Stimulated activated memory B cell treated with anti-CD40 and anti-IgM and Interleukin-4, amounts not matched to agents 10 μg/mL and 1 μg/mL and 100 μg/mL, for 72 hours (primary cell): ENCODE data around the gene CDH13.

ENCODE experiments used
- ATAC-seq: fragments of 150-1000 bp; cut with Tn5 transposase; 2 replicates; pipeline ENCODE4 v1.10.0; 2021
- H3K27ac Mint-ChIP-seq: one replicate; pipeline ENCODE4 v1.8.0; 2022; ENCODE audit warnings: mild to moderate bottlenecking, mixed read lengths
- H3K27me3 Mint-ChIP-seq: one replicate; pipeline ENCODE4 v1.8.0; 2022; ENCODE audit warnings: mixed read lengths
- H3K36me3 Mint-ChIP-seq: one replicate; pipeline ENCODE4 v1.8.0; 2022; ENCODE audit warnings: mixed read lengths
- H3K4me1 Mint-ChIP-seq: one replicate; pipeline ENCODE4 v1.8.0; 2022; ENCODE audit warnings: mixed read lengths
- H3K4me3 Mint-ChIP-seq: one replicate; pipeline ENCODE4 v1.8.0; 2022; ENCODE audit warnings: mild to moderate bottlenecking, moderate library complexity, mixed read lengths
- H3K9me3 Mint-ChIP-seq: one replicate; pipeline ENCODE4 v1.8.0; 2022; ENCODE audit warnings: mixed read lengths

CDH13 gene

DNA sequence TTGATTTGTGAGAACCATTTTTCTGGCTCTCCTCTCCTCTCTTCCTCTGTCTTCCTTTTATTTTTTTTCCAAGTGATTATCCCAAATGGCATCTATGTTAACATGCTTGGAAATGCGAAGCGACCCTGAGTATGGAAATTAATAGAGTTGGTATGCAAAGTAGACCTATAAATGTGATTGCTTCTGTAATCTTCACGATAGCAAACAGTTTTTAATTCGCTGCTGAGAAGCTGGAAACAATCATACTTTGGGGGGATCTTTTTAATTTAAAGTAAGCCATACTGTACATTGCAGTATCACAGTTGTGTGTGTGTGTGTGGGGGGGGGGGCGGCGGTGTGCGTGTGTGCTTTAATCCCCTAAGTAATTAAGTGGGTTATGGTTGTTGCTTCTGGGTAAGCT lies 233.3 kb downstream of the CDH13 start:
- H3K4me3 Mint-ChIP-seq, result no peak overlapping the region
- peaks cover 11% of the 10 kb centered on the region for H3K27me3 Mint-ChIP-seq
- ATAC-seq, result no peak
- no peaks in the 10 kb centered on the region for H3K4me1 Mint-ChIP-seq
- no peak overlapping the region for H3K27ac Mint-ChIP-seq
- no peaks in the 10 kb centered on the region for H3K36me3 Mint-ChIP-seq
- peaks cover 2% of the 10 kb centered on the region for H3K9me3 Mint-ChIP-seq

DNA sequence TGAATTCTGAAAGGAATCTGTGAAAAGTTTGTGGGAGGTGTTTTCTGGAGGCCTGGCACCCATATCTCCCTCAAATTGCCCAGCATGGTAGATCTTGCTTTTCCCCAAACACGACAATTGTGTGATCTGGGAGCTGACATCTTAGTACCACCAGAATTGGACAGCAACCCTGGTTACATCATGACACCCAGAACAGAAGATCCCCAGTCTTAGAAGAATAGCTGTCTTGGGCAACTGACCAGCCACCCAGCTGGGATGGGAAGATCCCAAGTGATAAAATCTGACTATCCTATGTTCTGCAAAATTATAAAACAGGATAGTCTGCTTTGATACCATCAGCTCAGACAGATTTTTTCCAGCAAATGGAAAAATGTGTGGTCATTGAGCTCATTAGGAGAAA lies 235.3 kb downstream of the CDH13 start:
- Mint-ChIP-seq H3K4me1 (no peaks in the 10 kb centered on the region), H3K27ac (no peak overlapping the region), H3K4me3 (no peak overlapping the region), H3K9me3 (peaks cover 10% of the 10 kb centered on the region), H3K36me3 (no peaks in the 10 kb centered on the region), H3K27me3 (peaks cover 11% of the 10 kb centered on the region)
- ATAC-seq, result no peak

DNA sequence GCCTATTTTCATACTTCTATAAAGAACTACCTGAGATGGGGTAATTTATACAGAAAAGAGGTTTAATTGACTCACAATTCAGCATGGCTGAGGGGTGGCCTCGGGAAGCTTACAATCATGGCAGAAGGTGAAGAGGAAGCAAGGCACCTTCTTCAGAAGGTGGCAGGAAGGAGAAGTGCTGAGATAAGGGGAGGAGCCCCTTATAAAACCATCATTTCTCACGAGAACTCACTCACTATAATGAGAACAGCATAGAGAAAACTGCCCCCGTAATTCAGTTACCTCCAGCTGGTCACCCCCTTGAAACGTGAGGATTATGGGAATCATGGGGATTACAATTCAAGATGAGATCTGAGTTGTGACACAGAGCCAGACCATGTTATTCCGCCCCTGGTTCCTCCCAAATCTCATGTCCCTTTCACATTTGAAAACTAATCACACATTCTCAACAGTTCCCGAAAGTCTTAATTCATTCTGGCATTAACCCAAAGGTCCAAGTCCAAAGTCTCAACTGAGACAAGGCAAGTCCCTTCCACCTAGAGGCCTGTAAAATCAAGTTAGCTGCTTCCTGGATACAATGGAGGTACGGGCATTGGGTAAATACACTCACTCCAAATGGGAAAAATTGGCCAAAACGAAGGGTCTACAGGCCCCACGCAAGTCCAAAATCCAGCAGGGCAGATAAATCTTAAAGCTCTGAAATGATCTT lies 237.7 kb downstream of the CDH13 start:
- H3K27ac Mint-ChIP-seq, result no peak overlapping the region
- H3K36me3 Mint-ChIP-seq, result no peaks in the 10 kb centered on the region
- no peak for ATAC-seq
- H3K27me3 Mint-ChIP-seq, result peaks cover 9% of the 10 kb centered on the region
- H3K4me3 Mint-ChIP-seq, result no peak overlapping the region
- H3K9me3 Mint-ChIP-seq, result peaks cover 10% of the 10 kb centered on the region
- no peaks in the 10 kb centered on the region for H3K4me1 Mint-ChIP-seq

- Mint-ChIP-seq H3K27ac (no peak overlapping the region), H3K4me3 (no peak overlapping the region), H3K36me3 (no peaks in the 10 kb centered on the region), H3K9me3 (peaks cover 14% of the 10 kb centered on the region), H3K27me3 (peaks cover 12% of the 10 kb centered on the region), H3K4me1 (no peaks in the 10 kb centered on the region)
- no peak for ATAC-seq
Observed at GRCh38 chr16:82865412-82865811, 238.6 kb downstream of the CDH13 start.

DNA sequence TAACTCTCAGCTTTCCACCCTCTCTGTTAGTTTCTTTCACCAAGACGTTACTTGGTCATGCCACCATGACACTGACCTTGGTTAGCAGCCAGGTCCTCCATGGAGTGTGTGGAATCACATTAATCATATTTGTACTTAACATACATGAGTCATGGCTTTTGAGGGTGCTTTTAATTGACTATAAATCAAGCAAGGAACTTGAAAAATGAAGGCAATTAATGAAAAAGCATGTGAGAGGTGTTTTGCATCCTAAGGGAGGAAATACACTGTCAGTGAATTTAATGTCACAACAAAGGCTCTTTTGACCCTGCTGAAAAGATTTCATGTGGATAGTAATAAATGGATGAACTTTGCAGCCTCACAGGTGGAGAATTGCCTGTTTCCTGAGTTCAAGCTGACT lies 240.7 kb downstream of the CDH13 start:
- ATAC-seq, result no peak
- no peak overlapping the region for H3K4me3 Mint-ChIP-seq
- H3K9me3 Mint-ChIP-seq, result peaks cover 19% of the 10 kb centered on the region
- H3K27ac Mint-ChIP-seq, result no peak overlapping the region
- peaks cover 6% of the 10 kb centered on the region for H3K36me3 Mint-ChIP-seq
- no peaks in the 10 kb centered on the region for H3K4me1 Mint-ChIP-seq
- H3K27me3 Mint-ChIP-seq, result peaks cover 12% of the 10 kb centered on the region

DNA sequence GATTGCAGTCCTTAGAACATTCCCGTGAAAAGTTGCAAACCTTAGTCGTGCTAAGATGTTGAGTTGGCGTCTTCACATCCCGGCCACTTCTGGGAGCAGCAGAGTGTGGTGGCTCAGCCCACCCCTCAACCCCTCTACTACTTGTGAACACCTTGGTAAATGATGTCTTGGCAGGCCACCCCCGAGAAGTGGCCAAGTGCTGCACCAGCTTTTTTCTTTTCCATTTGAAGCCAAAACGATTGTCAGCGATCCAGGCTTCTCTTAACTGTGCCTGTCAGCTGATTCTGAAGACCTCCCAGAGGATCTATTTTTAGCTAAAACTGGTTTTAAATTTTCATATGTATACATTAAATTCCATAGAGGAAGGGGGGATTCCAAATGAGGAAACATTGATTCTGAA lies 247.5 kb downstream of the CDH13 start:
- no peak overlapping the region for H3K27ac Mint-ChIP-seq
- H3K27me3 Mint-ChIP-seq, result peaks cover 9% of the 10 kb centered on the region
- H3K4me3 Mint-ChIP-seq, result no peak overlapping the region
- ATAC-seq, result no peak
- peaks cover 8% of the 10 kb centered on the region for H3K9me3 Mint-ChIP-seq
- no peaks in the 10 kb centered on the region for H3K4me1 Mint-ChIP-seq
- H3K36me3 Mint-ChIP-seq, result peaks cover 6% of the 10 kb centered on the region

DNA sequence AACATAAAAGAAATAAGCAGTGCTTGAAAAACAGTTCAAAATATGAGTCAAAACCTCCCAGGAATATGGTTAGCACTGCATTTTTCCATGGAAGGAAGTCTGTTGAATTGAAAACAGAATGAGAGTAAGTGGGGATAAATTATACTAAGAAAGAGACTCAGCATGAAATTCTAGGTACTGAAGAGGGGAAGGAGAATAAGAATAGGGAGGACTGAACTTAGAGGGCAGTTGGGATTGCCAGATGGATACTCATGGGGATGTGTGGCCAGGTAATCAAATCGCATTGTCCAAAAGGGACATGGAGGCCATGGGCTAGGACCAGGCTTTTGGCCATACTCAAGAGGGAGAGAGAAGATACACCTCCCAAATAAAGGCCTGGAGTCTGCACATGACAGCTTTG lies 247.9 kb downstream of the CDH13 start:
- H3K9me3 Mint-ChIP-seq, result peaks cover 8% of the 10 kb centered on the region
- no peaks in the 10 kb centered on the region for H3K4me1 Mint-ChIP-seq
- no peak overlapping the region for H3K27ac Mint-ChIP-seq
- no peak overlapping the region for H3K4me3 Mint-ChIP-seq
- no peak for ATAC-seq
- H3K27me3 Mint-ChIP-seq, result peaks cover 5% of the 10 kb centered on the region
- peaks cover 6% of the 10 kb centered on the region for H3K36me3 Mint-ChIP-seq

DNA sequence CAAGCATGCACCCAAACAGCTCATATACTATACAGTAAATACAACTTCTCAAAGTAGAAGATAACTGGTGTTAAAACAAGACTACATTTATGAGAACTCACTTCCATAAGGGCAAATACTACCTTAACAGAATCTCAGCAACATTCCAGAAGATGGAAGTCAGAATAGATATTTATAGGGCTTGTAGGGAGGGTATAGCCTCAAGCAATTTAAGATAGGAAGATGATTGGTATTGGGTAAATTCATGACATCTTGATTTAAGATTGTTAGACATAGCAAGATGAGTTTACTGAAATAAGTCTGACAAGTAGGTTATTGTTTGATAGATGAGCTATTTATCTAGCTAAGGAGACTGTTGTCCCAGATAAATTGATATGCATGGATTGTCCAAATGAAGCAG lies 250.2 kb downstream of the CDH13 start:
- H3K27me3 Mint-ChIP-seq, result no peaks in the 10 kb centered on the region
- H3K4me3 Mint-ChIP-seq, result no peak overlapping the region
- H3K9me3 Mint-ChIP-seq, result no peaks in the 10 kb centered on the region
- no peak overlapping the region for H3K27ac Mint-ChIP-seq
- H3K36me3 Mint-ChIP-seq, result no peaks in the 10 kb centered on the region
- no peak for ATAC-seq
- H3K4me1 Mint-ChIP-seq, result no peaks in the 10 kb centered on the region

DNA sequence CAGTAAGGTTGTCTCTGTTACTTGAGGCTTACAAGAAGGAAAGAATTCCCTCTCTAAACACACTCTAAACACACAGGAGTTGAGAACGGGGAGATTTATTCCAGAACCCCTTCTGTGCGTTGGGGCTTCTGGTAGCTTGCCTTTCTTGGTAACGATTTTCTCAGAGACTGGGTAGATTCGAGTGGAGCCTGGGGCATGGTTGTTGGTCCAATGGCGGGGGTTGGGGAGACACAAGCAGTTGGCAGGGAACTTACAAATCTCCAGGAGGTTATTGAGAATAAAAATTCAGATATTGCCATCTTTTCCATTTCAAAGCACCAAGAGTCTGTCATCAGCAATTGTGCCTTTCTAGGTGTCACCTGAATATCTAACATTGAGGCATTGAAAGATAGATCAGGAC lies 251.7 kb downstream of the CDH13 start:
- no peak overlapping the region for H3K4me3 Mint-ChIP-seq
- no peaks in the 10 kb centered on the region for H3K27me3 Mint-ChIP-seq
- no peaks in the 10 kb centered on the region for H3K9me3 Mint-ChIP-seq
- ATAC-seq, result no peak
- peaks cover 13% of the 10 kb centered on the region for H3K4me1 Mint-ChIP-seq
- no peak overlapping the region for H3K27ac Mint-ChIP-seq
- H3K36me3 Mint-ChIP-seq, result no peaks in the 10 kb centered on the region

GRCh38 chr16:82880346-82880745 lies 253.6 kb downstream of the CDH13 start:
- Mint-ChIP-seq H3K36me3 (no peaks in the 10 kb centered on the region), H3K9me3 (peaks cover 1% of the 10 kb centered on the region), H3K27me3 (no peaks in the 10 kb centered on the region), H3K27ac (no peak overlapping the region), H3K4me3 (no peak overlapping the region), H3K4me1 (peaks cover 23% of the 10 kb centered on the region)
- ATAC-seq, result no peak

- no peaks in the 10 kb centered on the region for H3K27me3 Mint-ChIP-seq
- no peak overlapping the region for H3K4me3 Mint-ChIP-seq
- H3K36me3 Mint-ChIP-seq, result no peaks in the 10 kb centered on the region
- H3K4me1 Mint-ChIP-seq, result peaks cover 23% of the 10 kb centered on the region
- H3K9me3 Mint-ChIP-seq, result peaks cover 3% of the 10 kb centered on the region
- ATAC-seq, result no peak
- H3K27ac Mint-ChIP-seq, result no peak overlapping the region
Observed at GRCh38 chr16:82881516-82881915, 254.7 kb downstream of the CDH13 start.

GRCh38 chr16:82882226-82882625 lies 255.5 kb downstream of the CDH13 start:
- H3K27me3 Mint-ChIP-seq, result no peaks in the 10 kb centered on the region
- no peaks in the 10 kb centered on the region for H3K36me3 Mint-ChIP-seq
- ATAC-seq, result no peak
- peaks cover 23% of the 10 kb centered on the region for H3K4me1 Mint-ChIP-seq
- peaks cover 3% of the 10 kb centered on the region for H3K9me3 Mint-ChIP-seq
- peak overlapping the region; percentile 88 for H3K27ac Mint-ChIP-seq
- no peak overlapping the region for H3K4me3 Mint-ChIP-seq

GRCh38 chr16:82882982-82883835 lies 256.4 kb downstream of the CDH13 start:
- Mint-ChIP-seq H3K4me3 (peak overlapping the region; percentile 54), H3K27ac (peak overlapping the region; percentile 88), H3K9me3 (peaks cover 3% of the 10 kb centered on the region), H3K4me1 (peaks cover 23% of the 10 kb centered on the region), H3K36me3 (no peaks in the 10 kb centered on the region), H3K27me3 (no peaks in the 10 kb centered on the region)
- ATAC-seq, result peak; percentile 96

DNA sequence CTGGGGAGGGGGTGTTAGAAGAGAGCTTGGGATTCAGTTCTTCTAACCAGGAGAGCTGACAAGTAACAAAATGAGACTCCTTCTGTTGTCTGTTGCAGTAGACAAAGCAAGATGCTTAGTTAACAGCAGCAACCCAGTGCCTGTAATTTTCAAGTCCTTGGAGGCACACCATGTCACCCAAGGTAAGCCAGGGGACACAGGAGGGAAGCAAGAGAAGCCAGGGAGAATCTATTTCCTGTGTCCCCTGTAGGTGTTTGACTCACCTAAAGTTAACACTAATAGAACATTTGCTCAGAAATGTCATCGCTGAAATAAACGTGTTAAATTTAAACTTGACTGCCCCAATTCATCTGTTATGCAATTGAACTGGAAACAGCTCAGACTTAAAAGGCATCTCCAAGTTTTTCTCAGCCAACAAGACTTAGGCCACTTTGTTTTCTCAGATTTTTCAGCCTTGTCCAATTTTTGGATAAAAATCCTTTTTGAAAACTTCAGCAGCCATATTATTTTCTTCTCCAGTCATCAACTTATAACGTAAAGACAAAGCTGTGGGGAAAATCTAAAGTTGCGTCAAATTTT lies 257.6 kb downstream of the CDH13 start:
- ATAC-seq, result no peak
- H3K36me3 Mint-ChIP-seq, result no peaks in the 10 kb centered on the region
- H3K27ac Mint-ChIP-seq, result no peak overlapping the region
- peaks cover 23% of the 10 kb centered on the region for H3K4me1 Mint-ChIP-seq
- no peak overlapping the region for H3K4me3 Mint-ChIP-seq
- no peaks in the 10 kb centered on the region for H3K27me3 Mint-ChIP-seq
- peaks cover 3% of the 10 kb centered on the region for H3K9me3 Mint-ChIP-seq

GRCh38 chr16:82886146-82886545 lies 259.4 kb downstream of the CDH13 start:
- no peak for ATAC-seq
- H3K27ac Mint-ChIP-seq, result no peak overlapping the region
- no peak overlapping the region for H3K4me3 Mint-ChIP-seq
- H3K36me3 Mint-ChIP-seq, result no peaks in the 10 kb centered on the region
- H3K27me3 Mint-ChIP-seq, result no peaks in the 10 kb centered on the region
- peaks cover 3% of the 10 kb centered on the region for H3K9me3 Mint-ChIP-seq
- H3K4me1 Mint-ChIP-seq, result peaks cover 23% of the 10 kb centered on the region

GRCh38 chr16:82888591-82889001 lies 261.8 kb downstream of the CDH13 start:
- H3K27ac Mint-ChIP-seq, result no peak overlapping the region
- H3K4me1 Mint-ChIP-seq, result peaks cover 9% of the 10 kb centered on the region
- no peak for ATAC-seq
- peaks cover 3% of the 10 kb centered on the region for H3K9me3 Mint-ChIP-seq
- peaks cover 3% of the 10 kb centered on the region for H3K27me3 Mint-ChIP-seq
- H3K4me3 Mint-ChIP-seq, result no peak overlapping the region
- no peaks in the 10 kb centered on the region for H3K36me3 Mint-ChIP-seq
